Measurements from ENCODE around the gene OCEL1.

DNA sequence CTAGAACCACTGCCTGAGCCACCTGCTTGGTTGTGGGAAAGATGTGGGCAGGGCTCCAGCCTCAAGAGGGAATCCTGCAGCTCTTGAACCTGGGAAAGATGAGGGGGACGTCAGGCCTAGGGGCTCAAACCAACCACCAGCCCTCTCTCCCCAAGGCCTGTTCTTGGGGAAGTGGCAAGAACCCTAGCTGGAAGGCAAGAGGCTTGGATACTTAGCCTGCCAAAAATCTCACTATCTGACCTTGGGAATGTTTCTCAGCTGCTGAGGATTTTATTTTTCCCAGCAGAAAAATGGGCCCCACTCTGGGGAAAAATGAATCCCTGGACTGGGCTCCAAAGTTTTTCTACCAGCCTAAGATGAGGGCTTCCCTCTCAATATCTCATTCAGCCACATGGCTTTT is 33.9 kb downstream of the OCEL1 start:
- TF ChIP-seq CTCF (tag by site-specific recombination; IDR thresholded peaks at IDR 0.05) (no peak), MYNN (tag by site-specific recombination; IDR thresholded peaks at IDR 0.05; ENCODE audit: borderline replicate concordance) (no peak), YY1 (tag by site-specific recombination; IDR thresholded peaks at IDR 0.05) (no peak), ZNF624 (tag by site-specific recombination; IDR thresholded peaks at IDR 0.05) (no peak), ZNF558 (tag by site-specific recombination; IDR thresholded peaks at IDR 0.05) (no peak), ZNF514 (tag by site-specific recombination; IDR thresholded peaks at IDR 0.05) (no peak), ZNF677 (tag by site-specific recombination; IDR thresholded peaks at IDR 0.05) (no peak)
- TF ChIP-seq, protein P1, sequence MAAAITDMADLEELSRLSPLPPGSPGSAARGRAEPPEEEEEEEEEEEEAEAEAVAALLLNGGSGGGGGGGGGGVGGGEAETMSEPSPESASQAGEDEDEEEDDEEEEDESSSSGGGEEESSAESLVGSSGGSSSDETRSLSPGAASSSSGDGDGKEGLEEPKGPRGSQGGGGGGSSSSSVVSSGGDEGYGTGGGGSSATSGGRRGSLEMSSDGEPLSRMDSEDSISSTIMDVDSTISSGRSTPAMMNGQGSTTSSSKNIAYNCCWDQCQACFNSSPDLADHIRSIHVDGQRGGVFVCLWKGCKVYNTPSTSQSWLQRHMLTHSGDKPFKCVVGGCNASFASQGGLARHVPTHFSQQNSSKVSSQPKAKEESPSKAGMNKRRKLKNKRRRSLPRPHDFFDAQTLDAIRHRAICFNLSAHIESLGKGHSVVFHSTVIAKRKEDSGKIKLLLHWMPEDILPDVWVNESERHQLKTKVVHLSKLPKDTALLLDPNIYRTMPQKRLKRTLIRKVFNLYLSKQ (tag by site-specific recombination; IDR thresholded peaks at IDR 0.05; ENCODE audit: borderline replicate concordance): no peak
- TF ChIP-seq, protein P2, sequence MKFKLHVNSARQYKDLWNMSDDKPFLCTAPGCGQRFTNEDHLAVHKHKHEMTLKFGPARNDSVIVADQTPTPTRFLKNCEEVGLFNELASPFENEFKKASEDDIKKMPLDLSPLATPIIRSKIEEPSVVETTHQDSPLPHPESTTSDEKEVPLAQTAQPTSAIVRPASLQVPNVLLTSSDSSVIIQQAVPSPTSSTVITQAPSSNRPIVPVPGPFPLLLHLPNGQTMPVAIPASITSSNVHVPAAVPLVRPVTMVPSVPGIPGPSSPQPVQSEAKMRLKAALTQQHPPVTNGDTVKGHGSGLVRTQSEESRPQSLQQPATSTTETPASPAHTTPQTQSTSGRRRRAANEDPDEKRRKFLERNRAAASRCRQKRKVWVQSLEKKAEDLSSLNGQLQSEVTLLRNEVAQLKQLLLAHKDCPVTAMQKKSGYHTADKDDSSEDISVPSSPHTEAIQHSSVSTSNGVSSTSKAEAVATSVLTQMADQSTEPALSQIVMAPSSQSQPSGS (tag by site-specific recombination; IDR thresholded peaks at IDR 0.05; ENCODE audit: low read depth): no peak
- TF ChIP-seq, protein P3, sequence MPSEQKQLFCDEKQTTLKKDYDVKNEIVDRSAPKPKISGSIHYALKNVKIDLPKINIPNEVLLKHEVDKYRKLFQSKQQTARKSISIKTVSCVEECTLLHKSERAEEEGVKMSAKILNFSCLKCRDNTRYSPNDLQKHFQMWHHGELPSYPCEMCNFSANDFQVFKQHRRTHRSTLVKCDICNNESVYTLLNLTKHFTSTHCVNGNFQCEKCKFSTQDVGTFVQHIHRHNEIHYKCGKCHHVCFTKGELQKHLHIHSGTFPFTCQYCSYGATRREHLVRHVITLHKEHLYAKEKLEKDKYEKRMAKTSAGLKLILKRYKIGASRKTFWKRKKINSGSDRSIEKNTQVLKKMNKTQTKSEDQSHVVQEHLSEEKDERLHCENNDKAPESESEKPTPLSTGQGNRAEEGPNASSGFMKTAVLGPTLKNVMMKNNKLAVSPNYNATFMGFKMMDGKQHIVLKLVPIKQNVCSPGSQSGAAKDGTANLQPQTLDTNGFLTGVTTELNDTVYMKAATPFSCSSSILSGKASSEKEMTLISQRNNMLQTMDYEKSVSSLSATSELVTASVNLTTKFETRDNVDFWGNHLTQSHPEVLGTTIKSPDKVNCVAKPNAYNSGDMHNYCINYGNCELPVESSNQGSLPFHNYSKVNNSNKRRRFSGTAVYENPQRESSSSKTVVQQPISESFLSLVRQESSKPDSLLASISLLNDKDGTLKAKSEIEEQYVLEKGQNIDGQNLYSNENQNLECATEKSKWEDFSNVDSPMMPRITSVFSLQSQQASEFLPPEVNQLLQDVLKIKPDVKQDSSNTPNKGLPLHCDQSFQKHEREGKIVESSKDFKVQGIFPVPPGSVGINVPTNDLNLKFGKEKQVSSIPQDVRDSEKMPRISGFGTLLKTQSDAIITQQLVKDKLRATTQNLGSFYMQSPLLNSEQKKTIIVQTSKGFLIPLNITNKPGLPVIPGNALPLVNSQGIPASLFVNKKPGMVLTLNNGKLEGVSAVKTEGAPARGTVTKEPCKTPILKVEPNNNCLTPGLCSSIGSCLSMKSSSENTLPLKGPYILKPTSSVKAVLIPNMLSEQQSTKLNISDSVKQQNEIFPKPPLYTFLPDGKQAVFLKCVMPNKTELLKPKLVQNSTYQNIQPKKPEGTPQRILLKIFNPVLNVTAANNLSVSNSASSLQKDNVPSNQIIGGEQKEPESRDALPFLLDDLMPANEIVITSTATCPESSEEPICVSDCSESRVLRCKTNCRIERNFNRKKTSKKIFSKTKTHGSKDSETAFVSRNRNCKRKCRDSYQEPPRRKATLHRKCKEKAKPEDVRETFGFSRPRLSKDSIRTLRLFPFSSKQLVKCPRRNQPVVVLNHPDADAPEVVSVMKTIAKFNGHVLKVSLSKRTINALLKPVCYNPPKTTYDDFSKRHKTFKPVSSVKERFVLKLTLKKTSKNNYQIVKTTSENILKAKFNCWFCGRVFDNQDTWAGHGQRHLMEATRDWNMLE (tag by site-specific recombination; conservative IDR thresholded peaks at IDR 0.05; ENCODE audit: low read depth): no peak

All from HEK293 (cell line).